GM10847 (cell line): ENCODE data around the gene LARP4B.

ENCODE experiments used
- POLR2A ChIP-seq: IDR thresholded peaks from 2 replicates; pipeline ENCODE4 v1.6.1; 2011; ENCODE audit not compliant: insufficient read length; ENCODE audit errors: extremely low read depth

The LARP4B gene

DNA sequence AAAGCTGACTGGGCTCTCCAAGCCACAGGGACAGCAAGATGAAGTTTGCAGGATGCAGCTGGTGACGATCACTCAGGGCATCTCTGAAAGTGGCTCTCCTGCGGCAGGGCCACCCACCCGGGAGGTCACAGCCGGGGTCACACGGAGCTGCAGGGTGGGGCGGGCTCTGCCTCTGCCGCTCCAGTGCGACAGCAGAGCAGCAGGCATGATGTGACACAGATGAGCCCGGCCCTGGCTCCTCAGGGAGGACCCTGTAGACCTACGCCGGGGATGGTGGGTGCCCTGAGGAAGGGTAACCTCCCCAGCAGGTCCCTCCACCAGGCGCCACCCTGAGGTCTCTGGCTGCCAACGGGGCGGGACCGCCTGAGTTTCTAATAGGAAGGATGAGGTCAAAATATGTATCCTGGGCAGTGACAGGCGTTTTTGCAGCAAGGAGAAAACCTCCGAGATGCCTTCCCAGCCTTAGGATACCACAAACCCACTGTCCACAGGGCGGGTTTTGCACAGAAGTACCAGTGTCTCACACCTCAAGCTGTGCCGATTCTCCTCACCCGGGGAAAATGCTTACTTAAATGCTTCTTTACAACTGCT is 127.2 kb downstream of the LARP4B start:
- TF ChIP-seq POLR2A, result no peak

DNA sequence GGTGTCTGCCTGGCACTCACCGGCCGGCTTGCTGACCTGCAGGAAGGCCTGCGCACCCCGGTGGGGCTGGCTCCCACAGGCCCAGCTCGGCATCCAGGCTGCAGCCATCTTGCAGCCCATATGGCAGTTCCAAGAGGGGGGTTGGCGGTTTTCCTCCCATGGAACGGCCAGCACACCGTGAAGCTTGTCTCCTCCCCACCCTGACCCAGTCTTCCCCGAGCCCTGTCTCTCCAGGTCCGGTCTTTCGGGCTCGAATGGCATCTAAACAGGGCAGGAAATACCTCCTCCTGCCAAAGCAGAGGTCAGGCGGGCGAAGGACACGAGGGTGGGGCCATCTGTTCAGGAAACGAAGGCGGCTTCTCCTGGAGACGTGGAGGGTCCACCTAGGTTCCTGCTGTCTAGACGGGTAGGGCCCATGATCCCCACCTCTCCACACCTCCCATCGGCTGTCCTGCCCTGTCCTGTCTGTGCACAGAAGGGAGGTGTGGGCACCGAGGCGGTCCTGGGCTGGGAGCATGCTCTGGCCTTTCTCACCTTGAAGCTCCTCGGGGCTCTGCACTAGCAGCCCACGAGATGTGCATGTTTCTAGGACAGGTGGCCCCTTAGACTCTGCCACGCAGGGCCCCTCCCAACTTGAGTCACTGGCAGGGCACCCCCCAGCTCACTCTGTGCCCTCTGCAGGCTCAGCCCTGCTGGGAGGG is 128.3 kb downstream of the LARP4B start:
- TF ChIP-seq POLR2A, result no peak

DNA sequence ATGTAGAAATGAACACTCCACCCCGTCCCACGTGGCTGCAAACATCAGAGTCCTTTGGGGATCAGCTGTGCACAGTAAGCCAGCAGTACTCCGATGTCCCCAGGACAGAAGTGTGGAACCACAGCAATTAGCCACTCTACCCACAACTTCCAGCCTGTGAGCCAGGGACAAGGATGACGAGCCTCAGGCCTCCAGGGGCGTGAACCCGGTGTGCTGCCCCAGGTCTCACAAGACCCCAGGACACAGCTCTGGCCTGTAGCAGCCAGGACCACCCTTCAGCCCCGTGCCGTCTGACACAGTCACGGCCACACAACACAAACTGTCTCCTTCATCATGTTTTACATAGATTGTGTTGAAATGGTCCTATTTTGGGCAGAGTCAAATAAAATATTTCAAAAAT is 129.0 kb downstream of the LARP4B start:
- TF ChIP-seq POLR2A, result no peak

DNA sequence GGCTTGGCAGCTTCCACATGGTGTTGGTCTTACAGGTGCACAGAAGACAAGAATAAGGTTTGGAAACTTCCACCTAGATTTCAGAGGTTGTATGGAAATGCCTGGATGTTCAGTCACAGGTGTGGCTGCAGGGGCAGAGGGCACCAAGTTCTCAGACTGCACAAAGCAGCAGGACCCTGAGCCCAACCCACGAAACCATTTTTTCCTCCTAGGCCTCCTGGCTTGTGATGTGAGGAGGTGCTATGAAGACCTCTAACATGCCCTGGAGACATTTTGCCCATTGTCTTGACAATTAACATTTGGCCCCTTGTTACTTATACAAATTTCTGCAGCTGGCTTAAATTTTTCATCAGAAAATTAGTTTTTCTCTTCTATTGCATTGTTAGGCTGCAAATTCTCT is 134.3 kb downstream of the LARP4B start:
- no peak for TF ChIP-seq POLR2A

DNA sequence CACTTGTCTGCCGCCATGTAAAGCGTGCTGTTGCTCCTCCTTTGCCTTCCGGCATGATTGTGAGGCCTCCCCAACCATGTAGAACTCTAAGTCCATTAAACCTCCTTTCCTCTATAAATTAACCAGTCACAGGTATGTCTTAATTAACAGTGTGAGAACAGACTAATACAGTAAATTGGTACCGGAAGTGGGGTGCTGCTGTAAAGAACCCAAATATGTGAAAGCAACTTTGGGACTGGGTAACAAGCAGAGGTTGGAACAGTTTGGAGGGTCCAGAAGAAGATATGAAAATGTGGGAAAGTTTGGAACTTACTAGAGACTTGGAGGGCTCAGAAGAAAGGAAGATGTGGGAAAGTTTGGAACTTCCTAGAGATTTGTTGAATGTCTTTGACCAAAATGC is 135.3 kb downstream of the LARP4B start:
- TF ChIP-seq POLR2A, result no peak

DNA sequence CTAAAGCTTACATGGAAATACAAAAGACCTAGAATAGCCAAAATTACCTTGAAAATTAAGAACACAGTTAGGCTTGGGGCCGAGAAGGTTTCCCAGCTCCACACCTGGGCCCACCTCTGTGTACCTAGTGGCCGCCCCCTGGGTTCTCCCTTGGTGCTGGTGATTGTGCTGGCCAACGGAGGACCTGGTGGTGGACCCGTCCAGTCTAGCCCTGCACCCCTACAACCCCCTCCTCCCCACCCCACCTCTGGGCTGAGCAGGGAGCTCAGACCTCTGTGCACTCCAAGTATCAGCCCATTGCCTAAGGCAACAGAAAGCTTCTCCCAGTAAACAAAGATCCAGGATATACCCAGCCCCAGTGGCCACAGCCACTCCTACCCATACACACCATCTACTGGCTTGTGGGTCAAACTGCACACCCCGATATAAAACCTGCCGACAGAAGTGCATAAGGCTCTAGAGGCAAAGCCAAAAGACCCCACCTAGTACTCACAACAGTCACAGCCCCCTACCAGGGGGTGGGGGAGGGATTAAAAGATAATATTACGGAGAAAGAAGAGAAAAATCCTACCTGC is 137.0 kb downstream of the LARP4B start:
- no peak for TF ChIP-seq POLR2A

DNA sequence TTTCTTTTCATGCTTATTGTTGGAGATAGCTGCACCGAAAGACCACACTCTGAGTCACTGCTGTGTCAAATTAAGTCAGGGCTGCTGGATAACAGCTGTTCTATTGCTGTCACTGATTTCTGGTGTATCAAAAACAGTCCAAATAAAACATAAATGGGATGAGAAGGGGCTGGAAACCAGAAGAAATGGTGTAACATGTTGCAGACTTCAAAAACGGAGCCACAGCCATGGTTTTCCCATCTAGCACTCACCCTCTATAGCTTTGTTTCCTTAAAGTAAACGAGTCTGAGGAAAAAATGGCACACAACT is 138.8 kb downstream of the LARP4B start:
- no peak for TF ChIP-seq POLR2A

DNA sequence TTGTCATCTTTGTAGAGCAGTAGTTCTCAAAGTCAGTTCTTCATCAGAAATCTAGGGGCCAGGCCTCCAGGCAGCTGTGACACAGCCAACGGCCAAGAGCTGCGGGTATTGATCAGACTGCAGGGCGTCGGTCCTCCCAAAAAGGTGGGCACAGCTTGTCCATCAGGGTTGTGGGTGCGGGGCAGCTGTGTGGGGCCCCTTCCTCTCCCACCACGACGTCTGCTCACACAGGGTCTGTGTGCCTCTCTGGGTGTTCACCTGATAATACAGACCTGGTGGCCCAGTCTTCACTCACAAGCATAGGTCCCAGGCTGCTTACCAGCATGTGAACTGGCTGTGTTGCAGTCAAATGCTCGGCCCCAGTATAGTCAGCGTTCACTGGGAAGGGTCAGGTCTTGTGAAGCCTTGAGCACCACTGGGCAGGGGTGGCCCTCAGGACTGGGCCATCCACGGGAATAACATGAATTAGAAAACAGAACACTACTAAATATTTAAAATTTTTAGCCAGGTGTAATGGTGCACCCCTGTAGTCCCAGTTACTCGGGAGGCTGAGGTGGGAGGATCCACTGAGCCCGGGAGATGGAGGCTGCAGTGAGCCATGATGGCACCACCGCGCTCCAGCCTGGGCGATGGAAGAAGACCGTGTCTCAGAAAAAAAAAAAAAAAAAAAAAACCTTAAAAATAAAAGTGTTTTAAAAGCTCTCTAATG is 139.3 kb downstream of the LARP4B start:
- no peak for TF ChIP-seq POLR2A

DNA sequence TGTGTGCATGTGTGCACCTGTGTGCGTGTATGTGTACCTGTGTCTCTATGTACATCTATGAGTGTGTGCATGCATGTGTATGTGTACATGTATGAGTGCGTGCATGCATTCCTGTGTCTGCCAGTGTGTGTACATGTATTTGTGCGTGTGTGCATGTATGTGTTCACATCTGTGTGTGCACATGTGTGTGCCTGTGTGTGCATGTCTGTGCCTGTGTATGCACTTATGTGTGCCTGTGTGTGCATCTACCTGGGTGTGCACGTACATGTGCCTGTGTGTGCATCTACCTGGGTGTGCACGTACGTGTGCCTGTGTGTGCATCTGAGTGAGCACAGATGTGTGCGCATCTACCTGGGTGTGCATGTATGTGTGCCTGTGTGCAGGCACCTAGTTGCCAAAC is 139.9 kb downstream of the LARP4B start:
- no peak for TF ChIP-seq POLR2A

DNA sequence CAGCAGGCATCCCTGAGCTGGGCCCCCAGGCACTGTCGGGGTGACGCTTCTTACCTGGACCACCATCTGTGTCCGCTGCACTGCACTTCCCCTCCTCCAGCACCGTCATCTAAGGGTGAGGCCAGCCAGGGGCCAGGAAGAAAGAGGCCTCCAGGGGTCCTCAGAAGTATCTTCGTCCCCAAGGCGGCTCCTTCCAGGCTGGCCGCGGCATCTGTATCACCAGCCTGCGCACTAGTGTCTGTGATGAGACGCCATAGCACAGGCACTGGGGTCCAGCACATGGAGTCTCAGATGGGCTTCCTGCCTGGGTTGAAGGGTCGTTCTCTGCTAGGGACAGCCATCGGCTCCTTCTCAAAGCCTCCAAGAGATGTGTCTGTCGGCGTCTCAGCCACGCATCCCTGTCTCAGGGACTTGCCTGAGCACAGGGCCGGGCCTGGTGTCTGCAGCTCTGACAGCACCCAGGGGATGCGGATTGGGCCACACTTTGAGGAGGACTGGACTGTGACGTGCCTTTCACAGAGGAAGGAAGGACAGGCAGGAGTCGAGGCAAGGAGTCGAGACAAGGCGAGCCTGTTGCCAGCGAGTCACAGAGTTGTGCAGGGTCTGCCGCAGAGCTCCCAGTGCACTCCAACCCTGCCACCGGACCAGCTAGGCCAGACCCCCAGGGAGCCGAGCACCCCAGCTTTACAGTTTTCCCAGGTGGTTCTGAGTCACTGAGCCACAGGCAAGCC is 140.5 kb downstream of the LARP4B start:
- no peak for TF ChIP-seq POLR2A

DNA sequence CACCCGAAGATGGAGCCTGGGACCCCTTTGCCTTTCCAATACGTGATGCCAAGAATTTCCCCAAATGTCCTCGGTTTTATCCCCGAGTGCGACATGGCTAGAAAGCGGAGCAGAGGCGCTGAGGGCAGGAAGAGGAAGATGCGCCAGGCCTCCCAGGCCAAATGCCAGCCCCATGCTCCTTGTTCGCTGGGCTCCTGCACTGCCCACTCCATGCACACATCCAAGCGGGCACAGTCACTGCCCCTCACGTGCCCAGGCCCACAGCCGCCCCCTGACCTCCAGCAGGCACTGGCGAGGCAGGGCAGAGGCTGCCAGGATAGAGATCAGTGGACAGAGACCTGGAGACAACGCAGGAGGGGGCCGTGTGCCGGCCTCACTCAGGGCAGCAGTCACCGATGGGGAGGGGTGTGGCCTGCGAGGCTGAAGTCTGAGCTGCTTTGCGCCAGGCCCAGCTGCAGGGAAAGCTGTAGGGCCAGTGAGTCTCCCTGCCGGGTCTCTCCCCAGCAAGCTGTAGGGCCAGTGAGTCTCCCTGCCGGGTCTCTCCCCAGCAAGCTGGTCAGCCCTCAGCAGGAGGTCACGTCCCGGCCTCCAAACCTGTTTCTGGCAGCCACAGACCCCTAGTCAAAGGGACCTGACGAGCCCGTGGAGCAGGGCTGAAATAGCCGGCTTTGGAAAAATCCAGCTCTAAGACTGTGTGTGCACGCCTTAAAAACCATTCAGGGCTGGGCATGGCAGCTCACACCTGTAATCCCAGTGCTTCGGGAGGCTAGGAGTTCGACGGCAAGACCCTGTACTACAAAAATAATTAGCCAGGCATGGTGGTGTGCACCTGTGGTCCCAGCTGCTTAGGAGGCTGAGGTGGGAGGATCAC is 141.4 kb downstream of the LARP4B start:
- TF ChIP-seq POLR2A, result no peak

DNA sequence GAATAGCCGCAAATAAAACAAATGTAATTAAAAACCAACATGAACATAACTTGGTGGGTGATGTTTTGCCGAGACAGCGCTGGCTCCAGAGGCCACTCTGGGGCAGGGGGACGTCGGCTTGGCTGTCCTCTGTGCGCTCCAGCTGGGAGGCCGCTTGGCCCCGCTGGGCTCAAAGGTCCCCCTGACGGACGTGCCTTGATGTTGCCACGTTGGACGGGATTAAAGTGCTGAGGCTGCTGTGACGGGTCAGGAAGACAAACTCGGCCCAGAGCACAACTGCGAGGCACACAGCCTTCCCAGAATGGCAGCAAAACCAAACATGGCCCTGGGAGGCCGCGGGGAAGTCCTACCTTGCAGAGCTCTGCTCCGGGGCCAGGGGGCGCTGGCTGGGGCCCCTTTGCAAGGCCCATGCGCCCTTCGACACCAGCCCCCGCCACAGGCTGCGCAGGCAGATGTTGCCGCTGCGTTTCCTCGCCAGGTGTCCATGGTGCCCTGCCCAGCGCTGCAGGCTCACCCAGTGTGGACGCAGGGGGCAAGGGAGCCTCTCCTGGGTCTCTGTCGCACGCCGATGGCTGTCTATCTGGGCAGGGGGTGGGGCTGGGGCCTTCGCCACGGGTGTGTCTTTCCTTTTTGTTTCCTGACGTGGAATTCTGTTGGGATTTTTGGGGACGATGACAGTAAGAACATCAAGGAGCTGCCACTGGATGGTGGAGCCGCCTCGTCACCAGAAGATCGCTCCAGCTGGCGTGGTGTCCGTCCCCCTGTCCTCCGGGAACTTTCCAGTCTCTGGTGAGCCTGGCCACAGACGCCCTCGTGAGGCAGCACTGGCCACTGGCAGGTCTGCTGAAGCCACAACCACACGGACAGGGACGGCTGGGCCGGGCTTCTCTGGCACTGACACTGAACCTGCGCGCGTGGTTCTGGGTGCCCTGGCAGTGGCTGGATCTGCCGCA is 142.4 kb downstream of the LARP4B start:
- no peak for TF ChIP-seq POLR2A

DNA sequence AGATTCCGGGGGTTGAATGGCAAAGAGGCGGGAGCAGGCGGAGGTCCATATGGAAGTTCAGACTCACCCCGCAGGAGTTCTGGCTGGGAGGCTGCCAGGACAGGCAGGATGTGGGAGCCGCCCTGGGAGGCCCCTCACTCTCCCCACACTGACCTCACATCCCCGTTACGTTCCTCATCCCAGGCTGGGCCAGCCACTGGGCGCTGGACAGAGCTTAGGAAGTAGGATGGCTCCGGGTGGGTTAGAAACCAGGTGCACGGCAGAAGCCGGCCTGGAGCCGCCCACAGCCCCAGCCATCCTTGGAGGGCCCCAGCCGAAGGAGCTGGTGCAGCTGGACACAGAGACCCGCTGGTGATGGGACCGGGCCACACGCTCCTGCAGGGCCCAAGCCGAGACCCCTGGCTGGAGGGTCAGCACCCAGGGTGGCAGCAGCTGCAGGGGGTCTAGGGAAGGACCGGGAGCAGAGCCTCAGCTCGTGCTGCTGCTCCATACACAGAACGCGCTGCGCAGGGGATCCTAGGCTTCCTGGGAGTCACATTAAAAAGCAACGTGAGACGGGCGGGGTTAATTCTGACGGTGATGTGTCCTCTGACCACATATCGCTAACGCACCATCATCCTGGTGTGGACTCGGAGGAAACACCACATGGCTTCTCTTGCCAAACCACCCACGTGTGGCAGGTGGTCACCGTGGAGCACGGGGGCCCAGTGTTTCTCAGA is 143.4 kb downstream of the LARP4B start:
- no peak for TF ChIP-seq POLR2A
